ENCODE measurements around the gene WDR70.
"Not testable (repeated sequence)": the region's sequence is repeated elsewhere in the genome, so short reads cannot be mapped to it uniquely, and the experiment has no call there.

WDR70 gene

GRCh38 chr5:37518356-37518755 is 139.2 kb downstream of the WDR70 start:
- ATAC-seq, result not testable (repeated sequence)

- no peak for ATAC-seq
Observed at GRCh38 chr5:37519304-37519703, 140.2 kb downstream of the WDR70 start.

DNA sequence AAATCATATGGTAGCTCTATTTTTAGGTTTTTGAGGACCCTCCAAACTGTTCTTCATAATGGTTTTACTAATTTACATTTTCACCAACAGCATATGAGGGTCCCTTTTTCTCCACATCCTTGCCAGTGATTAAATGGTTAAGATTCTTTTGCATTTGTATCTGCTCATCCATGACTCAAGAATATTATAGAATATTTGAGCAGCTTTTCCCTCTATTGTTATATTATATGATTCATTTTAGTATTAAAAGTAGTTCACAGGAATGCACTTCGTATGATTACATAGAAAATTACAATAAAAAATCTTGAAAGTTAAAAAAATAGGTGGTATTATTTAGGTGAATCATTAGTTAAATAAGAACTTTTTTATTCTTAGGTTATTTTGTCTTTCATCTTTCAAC is 140.7 kb downstream of the WDR70 start:
- no peak for ATAC-seq

DNA sequence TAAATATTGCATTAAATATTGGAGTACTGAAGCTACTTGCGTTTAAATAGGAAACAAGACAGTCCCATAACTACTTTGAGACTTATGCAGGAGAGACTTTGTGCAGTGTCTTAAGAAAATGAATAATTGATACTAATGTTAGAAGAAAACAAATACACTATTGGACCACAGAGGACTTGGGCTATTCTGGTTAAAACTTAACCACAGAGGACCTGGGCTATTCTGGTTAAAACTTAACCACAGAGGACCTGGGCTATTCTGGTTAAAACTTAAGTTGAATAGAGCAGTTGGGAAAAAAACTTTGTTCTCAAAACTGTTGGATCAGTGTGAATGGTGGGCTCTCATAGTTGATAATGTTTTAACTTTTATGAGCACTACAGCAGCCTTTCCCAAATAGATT is 141.7 kb downstream of the WDR70 start:
- ATAC-seq, result no peak

DNA sequence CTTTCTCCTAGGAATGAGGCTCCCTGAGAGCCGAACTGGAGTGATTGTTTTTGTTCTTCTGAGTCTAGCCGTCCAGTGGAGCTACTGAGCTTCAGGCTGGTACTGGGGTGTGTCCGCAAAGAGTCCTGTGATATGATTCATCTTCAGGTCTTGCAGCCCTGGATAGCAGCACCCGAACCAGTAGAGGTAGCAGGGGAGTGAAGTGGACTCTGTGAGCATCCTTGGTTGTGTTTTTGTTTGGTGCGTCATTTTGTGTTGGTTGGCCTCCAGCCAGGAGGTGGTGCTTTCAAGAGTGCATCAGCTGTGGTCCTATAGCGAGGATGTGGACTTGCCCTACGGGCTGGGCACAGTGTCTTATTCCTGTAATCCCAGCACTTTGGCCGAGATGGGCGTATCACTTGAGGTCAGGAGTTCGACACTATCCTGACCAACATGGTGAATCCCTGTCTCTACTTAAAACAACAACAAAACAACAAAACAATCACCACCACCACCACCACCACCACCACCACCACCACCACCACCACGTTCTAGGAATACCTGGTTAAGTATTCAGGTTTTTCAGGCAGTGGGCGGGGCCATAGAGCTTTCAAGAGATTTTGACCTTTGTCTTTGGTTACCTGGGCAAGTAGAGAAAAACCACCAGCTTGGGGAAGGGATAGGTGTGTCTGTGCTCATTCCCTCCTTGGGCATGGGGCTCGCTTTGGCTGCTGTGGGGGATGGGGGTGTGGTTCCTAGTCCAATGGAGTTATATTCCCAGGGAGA is 154.0 kb downstream of the WDR70 start:
- no peak for ATAC-seq

GRCh38 chr5:37533851-37534250 is 154.7 kb downstream of the WDR70 start:
- no peak for ATAC-seq

DNA sequence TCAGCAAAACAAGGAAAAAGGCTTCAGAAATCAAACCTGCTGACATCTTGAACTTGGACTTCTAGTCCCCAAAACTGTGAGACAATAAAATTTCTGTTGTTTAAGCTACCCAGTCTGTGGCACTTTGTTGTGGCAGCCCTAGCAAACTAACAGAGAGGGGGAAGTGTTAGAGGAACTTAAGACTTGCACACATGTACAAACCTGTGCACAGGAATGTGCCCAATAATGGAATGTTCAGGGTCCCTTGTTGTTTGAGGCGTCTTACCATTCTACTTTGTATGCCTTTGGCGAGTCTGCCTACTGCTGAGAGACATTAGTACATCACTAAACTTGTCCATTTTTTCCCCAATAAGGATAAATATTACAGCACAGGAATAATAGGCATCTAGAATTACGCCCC is 160.3 kb downstream of the WDR70 start:
- ATAC-seq, result no peak

GRCh38 chr5:37543216-37543615 is 164.1 kb downstream of the WDR70 start:
- no peak for ATAC-seq

- no peak for ATAC-seq
Observed at GRCh38 chr5:37549411-37549810, 170.3 kb downstream of the WDR70 start.

DNA sequence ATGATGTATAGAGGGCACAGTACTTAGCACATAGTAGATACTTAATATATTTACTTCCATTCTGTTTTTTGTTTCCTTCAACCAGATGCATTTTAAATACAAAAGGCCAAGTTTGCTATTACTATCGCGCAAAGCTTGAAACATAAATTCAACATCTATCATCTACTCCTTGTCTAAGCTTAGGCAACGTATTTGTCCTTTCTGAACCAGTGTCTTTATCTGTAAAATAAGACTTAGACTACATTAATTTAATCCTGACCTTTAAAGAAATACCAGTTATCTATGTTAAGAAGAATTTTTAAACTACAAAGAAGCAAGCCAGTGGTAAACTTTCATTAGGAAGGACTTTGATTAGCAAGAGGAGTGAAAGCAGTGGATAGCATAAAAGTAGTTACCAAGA is 173.0 kb downstream of the WDR70 start:
- ATAC-seq, result no peak

GRCh38 chr5:37552770-37553719 is 173.9 kb downstream of the WDR70 start:
- ATAC-seq, result no peak

DNA sequence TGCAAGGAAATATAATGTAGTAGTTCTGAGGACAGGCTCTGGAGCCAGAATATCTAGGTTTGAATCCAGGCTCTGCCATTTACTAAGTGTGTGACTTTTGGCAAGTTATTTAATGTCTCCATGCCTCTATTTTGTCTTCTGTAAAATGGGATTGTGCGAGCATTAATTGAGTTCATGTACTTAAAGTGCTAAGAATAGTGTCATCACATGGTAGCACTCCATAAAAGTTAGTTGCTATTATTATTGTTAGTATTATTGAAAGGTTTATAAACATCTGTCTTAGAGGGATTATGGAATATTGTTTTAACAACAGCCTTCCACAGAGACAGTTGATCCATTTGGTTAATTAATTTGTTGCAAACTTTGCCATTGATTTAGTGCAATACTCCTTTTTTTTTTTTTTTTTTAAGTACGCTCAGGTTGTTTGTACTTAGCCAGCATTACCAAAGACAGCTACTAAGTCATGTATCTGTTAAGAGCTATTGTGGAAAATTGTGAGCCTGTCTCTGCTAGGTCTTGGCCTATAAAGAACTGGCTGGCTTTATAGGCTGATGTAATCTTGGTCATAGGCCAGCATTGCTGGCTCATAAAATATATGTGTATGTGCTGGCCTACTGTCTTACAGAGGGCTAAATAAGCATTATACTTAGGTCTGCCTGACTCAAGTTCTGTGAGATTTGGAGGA is 174.7 kb downstream of the WDR70 start:
- no peak for ATAC-seq

- ATAC-seq, result no peak
Observed at GRCh38 chr5:37554405-37554739, 175.3 kb downstream of the WDR70 start.

DNA sequence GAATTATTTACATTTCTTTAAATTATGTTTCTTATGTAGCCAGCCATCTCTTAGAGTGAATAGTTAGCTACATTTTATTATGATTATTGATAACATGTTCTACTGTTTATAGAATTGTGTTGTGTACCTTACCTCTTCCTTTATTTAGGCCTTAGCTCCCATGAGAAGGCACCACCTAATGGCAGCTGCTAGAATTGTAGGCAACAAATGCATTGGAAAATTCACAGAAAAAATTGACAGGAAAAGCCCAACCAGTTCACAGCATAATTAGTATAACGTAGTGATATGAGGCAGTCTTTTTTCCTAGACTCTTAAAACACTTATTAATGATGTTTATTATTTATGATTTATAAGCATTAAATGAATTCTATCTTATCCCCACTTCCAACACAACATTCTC is 175.8 kb downstream of the WDR70 start:
- ATAC-seq, result no peak

DNA sequence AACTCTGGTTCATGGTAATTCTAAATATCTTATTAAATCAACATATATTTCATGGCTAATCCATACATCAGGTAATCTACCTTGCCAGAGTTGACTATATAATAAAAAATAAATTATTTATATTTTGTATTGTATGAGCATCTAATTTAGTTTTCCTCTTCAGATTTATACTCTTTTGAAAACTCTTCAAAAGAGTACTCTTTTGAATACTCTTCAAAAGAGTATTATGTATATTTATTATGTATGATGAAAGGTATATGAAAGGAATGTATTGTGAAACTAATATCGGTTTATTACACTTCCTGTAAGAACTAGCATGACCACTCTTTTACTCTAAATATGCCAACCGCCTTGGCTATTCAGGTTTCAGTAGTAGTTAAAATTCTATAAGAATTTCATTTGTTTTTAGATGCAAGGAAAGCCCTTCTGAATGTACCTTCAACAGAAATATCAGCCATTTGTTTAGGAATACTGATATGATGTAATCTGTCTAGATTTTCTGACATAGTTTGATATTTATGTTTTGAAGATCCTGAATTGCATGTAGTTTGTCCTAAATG is 178.7 kb downstream of the WDR70 start:
- no peak for ATAC-seq

DNA sequence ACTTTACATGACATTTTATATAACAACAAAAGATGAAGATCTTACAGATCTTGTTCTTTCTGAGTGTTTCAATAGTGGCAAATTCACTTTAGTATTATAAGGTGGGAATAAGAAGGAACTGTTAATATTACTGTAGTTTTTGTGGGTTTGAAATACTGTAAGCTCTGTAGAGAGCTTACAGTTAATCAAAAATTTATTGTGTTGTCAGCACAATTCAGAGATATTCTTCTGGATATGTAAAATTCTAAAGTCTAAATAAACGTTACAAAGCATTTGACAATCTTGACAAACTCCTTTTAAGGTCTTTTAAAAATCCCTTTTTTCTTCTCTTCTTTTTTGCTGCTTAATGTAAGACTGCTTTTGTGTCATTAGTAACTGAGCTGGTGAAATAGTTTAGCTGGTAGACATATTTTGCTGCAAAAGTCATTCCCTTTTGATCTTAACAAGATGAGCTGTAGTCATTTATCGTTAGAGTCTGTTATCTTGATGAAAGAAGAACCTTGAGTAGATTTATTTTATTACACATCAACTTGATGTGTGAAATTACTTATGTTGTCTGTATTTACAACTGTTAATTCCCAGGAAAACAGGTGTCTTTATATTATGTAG is 186.0 kb downstream of the WDR70 start:
- ATAC-seq, result no peak

DNA sequence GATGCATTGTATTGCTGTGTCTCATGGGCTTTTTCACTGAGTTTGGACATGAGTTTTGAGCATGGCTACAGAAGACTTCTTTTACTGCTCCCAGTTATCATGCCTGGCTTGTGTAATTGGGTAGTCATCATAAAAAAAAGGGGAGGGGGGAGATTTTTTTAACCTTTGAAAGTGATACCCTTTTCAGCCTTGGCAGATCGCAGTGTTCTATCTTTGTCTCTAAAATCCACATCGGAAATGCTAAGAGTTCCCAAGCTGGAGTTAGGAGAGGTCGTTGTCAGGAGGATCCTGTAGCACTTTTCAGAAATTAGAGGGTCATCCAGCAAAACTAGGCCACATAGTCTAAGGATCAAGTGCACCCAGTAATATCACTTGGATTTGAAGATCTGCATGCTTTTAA is 188.4 kb downstream of the WDR70 start:
- ATAC-seq, result no peak

GRCh38 chr5:37568018-37568753 is 189.1 kb downstream of the WDR70 start:
- no peak for ATAC-seq

DNA sequence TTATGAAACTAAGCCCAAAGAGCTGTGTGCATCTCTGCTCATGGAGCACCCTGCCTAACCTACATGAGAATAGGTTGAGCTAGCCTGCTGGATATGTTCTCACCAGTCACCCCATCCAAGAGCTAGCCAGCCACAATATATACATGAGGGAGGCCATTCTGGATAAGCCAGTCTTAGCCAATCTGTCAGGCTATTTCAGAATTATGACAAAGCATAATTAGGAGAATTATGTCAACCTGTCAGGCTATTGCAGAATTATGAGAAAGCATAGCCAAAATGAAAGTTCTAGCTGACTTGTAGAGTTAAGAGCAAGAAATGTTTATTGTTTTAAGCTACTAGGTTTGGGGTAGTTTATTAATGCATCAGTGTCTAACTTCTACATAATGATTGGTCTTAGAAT is 189.8 kb downstream of the WDR70 start:
- ATAC-seq, result no peak

DNA sequence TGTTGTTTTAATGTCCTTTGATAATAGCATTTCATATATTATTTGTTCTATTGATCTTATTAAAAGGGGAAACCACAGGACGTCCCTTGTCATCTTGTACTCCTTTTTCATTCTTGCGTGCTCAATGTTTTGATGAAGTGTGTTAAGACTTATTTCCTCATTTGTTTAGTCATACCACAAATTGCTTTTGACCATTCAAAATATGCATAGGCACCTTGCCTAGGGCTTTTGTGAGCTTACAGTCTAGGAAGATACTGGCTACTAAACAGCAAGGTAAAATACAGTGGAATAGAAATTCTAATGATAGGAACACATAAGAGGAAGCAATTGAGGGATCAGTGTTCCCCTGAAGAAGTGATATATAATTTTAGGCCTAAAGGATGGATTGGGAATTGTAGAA is 190.3 kb downstream of the WDR70 start:
- ATAC-seq, result no peak

- ATAC-seq, result no peak
Observed at GRCh38 chr5:37570597-37570996, 191.5 kb downstream of the WDR70 start.

- ATAC-seq, result no peak
Observed at GRCh38 chr5:37571985-37572384, 192.9 kb downstream of the WDR70 start.
